Esophagus muscularis mucosa (tissue), 4 donors: ENCODE measurements around the gene GPS1. TPM values are rescaled to one million over a fixed set of nuclear protein-coding genes. Genes with fewer than 3 reads are reported as not detected.

Source experiments
- DNase-seq: peaks from one replicate; pipeline ENCODE4 v3.0.0-alpha.2; 2017; ENCODE audit errors: extremely low spot score
- H3K27ac ChIP-seq, 4 donors: fragments of 200-600 bp; sonication (generic); replicated peaks in 1 of 4; 1 replicate in 3 of 4; 2 replicates in 1 of 4; pipeline ENCODE4 v1.5.1; 2016 to 2019; ENCODE audit warnings: mild to moderate bottlenecking in 1 of 4
- H3K27me3 ChIP-seq, 4 donors: fragments of 200-600 bp; sonication (generic); one replicate each; pipeline versions ENCODE4 v1.5.1 to v1.6.0; 2016 to 2019
- H3K36me3 ChIP-seq, 4 donors: fragments of 200-600 bp; sonication (generic); one replicate each; pipeline ENCODE4 v1.5.1; 2016 to 2019
- H3K4me1 ChIP-seq, 4 donors: fragments of 200-600 bp; sonication (generic); one replicate each; pipeline ENCODE4 v1.5.1; 2016 to 2019
- H3K4me3 ChIP-seq, 4 donors: fragments of 200-600 bp; sonication (generic); 1 replicate in 2 of 4; 2 replicates in 2 of 4; pipeline ENCODE4 v1.5.1; 2016 to 2019; ENCODE audit warnings: mild to moderate bottlenecking in 4 of 4, moderate library complexity in 1 of 4
- H3K9me3 ChIP-seq, 4 donors: fragments of 200-600 bp; sonication (generic); 1 replicate in 3 of 4; 2 replicates in 1 of 4; pipeline ENCODE4 v1.5.1; 2016 to 2019
- CTCF ChIP-seq, 3 experiments: fragments of 200-600 bp in 2 of 3; fragments of 450-650 bp in 1 of 3; sonication (generic) in 2 of 3; IDR thresholded peaks; one replicate each; pipeline ENCODE4 v1.5.1; 2017 to 2019; ENCODE audit warnings: antibody characterized with exemption in 3 of 3, mild to moderate bottlenecking in 2 of 3, moderate library complexity in 1 of 3
- EP300 ChIP-seq: sonication (generic); formaldehyde crosslinking; IDR thresholded peaks from one replicate; pipeline ENCODE4 v1.6.1; 2017; ENCODE audit warnings: antibody characterized with exemption
- POLR2A ChIP-seq: fragments of 450-650 bp; IDR thresholded peaks from one replicate; pipeline ENCODE4 v1.6.1; 2017; ENCODE audit warnings: antibody characterized with exemption, moderate library complexity, mild to moderate bottlenecking, low read depth
- POLR2AphosphoS5 ChIP-seq, 2 donors: sonication (generic); formaldehyde crosslinking; IDR thresholded peaks; one replicate each; pipeline ENCODE4 v1.6.1; 2017; ENCODE audit warnings: antibody characterized with exemption in 2 of 2
- WGBS: methylation state at CpG from one replicate; pipeline ENCODE4 v1.1.5; 2018; 5-methylcytosine and 5-hydroxymethylcytosine counted together
- intact Hi-C: fragments of 100-400 bp; cut with DNase I; formaldehyde crosslinking; loops from one replicate; pipeline ENCODE4 v1.15.1; 2023
- total RNA-seq, 4 donors: library from RNA; depleted of rRNA; stranded (reverse); fragments of >200 nt; gene quantifications; one replicate each; pipeline versions ENCODE4 v1.1.0 to v1.2.1, GENCODE V29; 2016

The GPS1 gene
- total RNA-seq, 4 donors from 2014 or later, result 64.4 to 108 (median 85.4) TPM

- H3K4me1 ChIP-seq, result peaks cover 11 to 30% (median 25%) of the 10 kb centered on the region in 4 donors
- no peak overlapping the region for H3K4me3 ChIP-seq
- DNase-seq, result no peak
- peaks cover 11 to 40% (median 35%) of the 10 kb centered on the region in 4 donors for H3K36me3 ChIP-seq
- TF ChIP-seq POLR2AphosphoS5 (IDR thresholded peaks at IDR 0.05), result no peak
- no peaks in the 10 kb centered on the region for H3K9me3 ChIP-seq
- intact Hi-C loops, result no loop called here
- 85% methylated on average over 20 of the region's 24 CpGs for WGBS
- no peaks in the 10 kb centered on the region for H3K27me3 ChIP-seq
- no peak overlapping the region for H3K27ac ChIP-seq
Observed at GRCh38 chr17:82047379-82047778, 4.3 kb upstream of the GPS1 start.

GRCh38 chr17:82047914-82048570, 3.7 kb upstream of the GPS1 start:
- no peak for DNase-seq
- peaks cover 11 to 41% (median 35%) of the 10 kb centered on the region in 4 donors for H3K36me3 ChIP-seq
- peaks cover 18 to 37% (median 31%) of the 10 kb centered on the region in 4 donors for H3K4me1 ChIP-seq
- WGBS, result 77% methylated on average over 8 of the region's 25 CpGs
- no peak overlapping the region for H3K4me3 ChIP-seq
- intact Hi-C loops, result no loop called here
- H3K27me3 ChIP-seq, result no peaks in the 10 kb centered on the region
- H3K27ac ChIP-seq, result no peak overlapping the region
- H3K9me3 ChIP-seq, result no peaks in the 10 kb centered on the region
- TF ChIP-seq EP300, result no peak
- TF ChIP-seq POLR2A, result no peak
- no peak for TF ChIP-seq POLR2AphosphoS5 (IDR thresholded peaks at IDR 0.05)
- TF ChIP-seq CTCF (IDR thresholded peaks at IDR 0.05), result no peak

GRCh38 chr17:82048571-82048971, 3.1 kb upstream of the GPS1 start:
- H3K27me3 ChIP-seq, result no peaks in the 10 kb centered on the region
- H3K36me3 ChIP-seq, result peaks cover 11 to 46% (median 38%) of the 10 kb centered on the region in 4 donors
- TF ChIP-seq CTCF (IDR thresholded peaks at IDR 0.05) (no peak), POLR2A (no peak), POLR2AphosphoS5 (IDR thresholded peaks at IDR 0.05) (no peak), EP300 (no peak)
- DNase-seq, result no peak
- H3K4me3 ChIP-seq, result no peak overlapping the region
- no peaks in the 10 kb centered on the region for H3K9me3 ChIP-seq
- intact Hi-C loops, result no loop called here
- 88% methylated on average over 19 of the region's 20 CpGs for WGBS
- H3K27ac ChIP-seq, result no peak overlapping the region
- H3K4me1 ChIP-seq, result peaks cover 23 to 42% (median 37%) of the 10 kb centered on the region in 4 donors

- WGBS, result 76% methylated on average over 5 of the region's 8 CpGs
- intact Hi-C loops, result no loop called here
Observed at GRCh38 chr17:82049106-82049505, 2.6 kb upstream of the GPS1 start.

More at GRCh38 chr17:82049106-82049505, 2.6 kb upstream of the GPS1 start:
- H3K4me3 ChIP-seq, result no peak overlapping the region
- no peak for DNase-seq
- H3K4me1 ChIP-seq, result peaks cover 24 to 47% (median 41%) of the 10 kb centered on the region in 4 donors
- peaks cover 15 to 50% (median 43%) of the 10 kb centered on the region in 4 donors for H3K36me3 ChIP-seq
- H3K27me3 ChIP-seq, result no peaks in the 10 kb centered on the region
- H3K27ac ChIP-seq, result no peak overlapping the region
- no peak for TF ChIP-seq CTCF (IDR thresholded peaks at IDR 0.05)
- no peak for TF ChIP-seq POLR2AphosphoS5 (IDR thresholded peaks at IDR 0.05)
- no peak for TF ChIP-seq POLR2A
- TF ChIP-seq EP300, result no peak
- no peaks in the 10 kb centered on the region for H3K9me3 ChIP-seq
